IMR-90 (cell line): Measurements from ENCODE around the gene TMC8. TPM values are rescaled to one million over a fixed set of nuclear protein-coding genes. Genes with fewer than 3 reads are reported as not detected.
A peak's percentile ranks its signal among the peaks of the same experiment; 100 is the strongest.

Source experiments
- ATAC-seq: fragments of 200-7000 bp; cut with Tn5 transposase; 2 replicates; pipeline ENCODE4 v1.9.1; 2020; ENCODE audit warnings: low read depth, mild to moderate bottlenecking, moderate library complexity
- BruUV-seq: library from RNA; stranded (reverse); fragments of 400-500 nt; replicated peaks from 2 replicates; lab custom pipeline; 2021; lab: Mats Ljungman, UMichigan
- CTCF ChIA-PET: fragments of 300-600 bp; formaldehyde crosslinking; extraction: SDS; loops from one replicate; lab custom pipeline; 2021; ENCODE audit warnings: antibody characterized with exemption; lab: Yijun Ruan, JAX
- POLR2A ChIA-PET: fragments of 300-600 bp; sonication (Branson Sonifier 250); formaldehyde crosslinking; loops from one replicate; lab custom pipeline; 2022; ENCODE audit warnings: antibody characterized with exemption; ENCODE audit not compliant: unreplicated experiment; lab: Charles Lee
- DNase-seq: peaks from one replicate; pipeline ENCODE4 v3.0.0; 2013
- H2AFZ ChIP-seq: replicated peaks from 2 replicates; pipeline ENCODE3; 2013; ENCODE audit warnings: low read length, mild to moderate bottlenecking; ENCODE audit not compliant: poor library complexity
- H2AK5ac ChIP-seq: 2 replicates; pipeline ENCODE4 v1.6.1; 2013; ENCODE audit warnings: low read depth, low read length, inconsistent platforms
- H2AK9ac ChIP-seq: replicated peaks from 2 replicates; pipeline ENCODE3; 2013; ENCODE audit warnings: mild to moderate bottlenecking, low read depth, low read length, moderate library complexity; ENCODE audit not compliant: poor library complexity
- H2BK120ac ChIP-seq: 2 replicates; pipeline ENCODE4 v1.6.1; 2013; ENCODE audit warnings: low read depth, low read length, inconsistent platforms
- H2BK15ac ChIP-seq: 3 replicates; pipeline ENCODE4 v1.6.1; 2013; ENCODE audit warnings: low read depth, low read length, inconsistent platforms
- H2BK20ac ChIP-seq: 2 replicates; pipeline ENCODE4 v1.6.1; 2013; ENCODE audit warnings: low read depth, mild to moderate bottlenecking, inconsistent platforms, low read length, moderate library complexity
- H2BK5ac ChIP-seq: 2 replicates; pipeline ENCODE4 v1.6.1; 2013; ENCODE audit warnings: mild to moderate bottlenecking, low read depth, low read length, inconsistent platforms; ENCODE audit not compliant: poor library complexity, severe bottlenecking
- H3K14ac ChIP-seq: replicated peaks from 2 replicates; pipeline ENCODE4 v1.6.1; 2013; ENCODE audit warnings: low read depth, low read length, inconsistent platforms
- H3K18ac ChIP-seq: 2 replicates; pipeline ENCODE4 v1.6.1; 2013; ENCODE audit warnings: low read depth, low read length, control low read depth
- H3K23ac ChIP-seq: 2 replicates; pipeline ENCODE4 v1.6.1; 2013; ENCODE audit warnings: low read depth, low read length, inconsistent platforms
- H3K27ac ChIP-seq: 2 replicates; pipeline ENCODE4 v1.5.1; 2013; ENCODE audit warnings: mild to moderate bottlenecking, control low read depth, low read length; ENCODE audit not compliant: insufficient read depth
- H3K27me3 ChIP-seq: 2 replicates; pipeline ENCODE4 v1.6.1; 2013; ENCODE audit warnings: low read length; ENCODE audit not compliant: control insufficient read depth, insufficient read depth
- H3K36me3 ChIP-seq: 2 replicates; pipeline ENCODE4 v1.6.1; 2013; ENCODE audit warnings: low read length, mixed read lengths; ENCODE audit not compliant: control insufficient read depth, insufficient read depth
- H3K4ac ChIP-seq: 2 replicates; pipeline ENCODE4 v1.6.1; 2013; ENCODE audit warnings: low read depth, low read length, inconsistent platforms
- H3K4me1 ChIP-seq: 2 replicates; pipeline ENCODE4 v1.6.1; 2013; ENCODE audit warnings: low read length, mixed read lengths; ENCODE audit not compliant: control insufficient read depth, insufficient read depth
- H3K4me2 ChIP-seq: 2 replicates; pipeline ENCODE4 v1.6.1; 2013; ENCODE audit warnings: low read depth, mild to moderate bottlenecking, control low read depth, low read length, moderate library complexity
- H3K4me3 ChIP-seq: 2 replicates; pipeline ENCODE4 v1.5.1; 2013; ENCODE audit warnings: low read depth, mild to moderate bottlenecking, control low read depth, low read length, moderate library complexity; ENCODE audit not compliant: insufficient read depth
- H3K56ac ChIP-seq: 2 replicates; pipeline ENCODE4 v1.6.1; 2013; ENCODE audit warnings: low read length, inconsistent platforms; ENCODE audit not compliant: insufficient read depth; ENCODE audit errors: extremely low read depth
- H3K79me1 ChIP-seq, 2 experiments: 2 replicates each; pipeline ENCODE4 v1.6.1; 2013; ENCODE audit warnings: low read length in 2 of 2, inconsistent platforms in 1 of 2, low read depth in 1 of 2
- H3K9ac ChIP-seq: 2 replicates; pipeline ENCODE4 v1.6.1; 2013; ENCODE audit warnings: low read depth, low read length, control low read depth
- H3K9me1 ChIP-seq: 2 replicates; pipeline ENCODE4 v1.6.1; 2013; ENCODE audit warnings: low read length, inconsistent platforms; ENCODE audit not compliant: insufficient read depth
- H3K9me3 ChIP-seq: 2 replicates; pipeline ENCODE4 v1.6.1; 2013; ENCODE audit warnings: low read length; ENCODE audit not compliant: control insufficient read depth, insufficient read depth
- H4K20me1 ChIP-seq: 2 replicates; pipeline ENCODE4 v1.6.1; 2013; ENCODE audit warnings: low read length, inconsistent platforms; ENCODE audit not compliant: insufficient read depth
- H4K5ac ChIP-seq: 2 replicates; pipeline ENCODE4 v1.6.1; 2013; ENCODE audit warnings: mild to moderate bottlenecking, low read depth, low read length, control low read depth
- H4K8ac ChIP-seq, 2 experiments: 2 replicates each; pipeline ENCODE4 v1.6.1; 2013; ENCODE audit warnings: low read depth in 2 of 2, low read length in 2 of 2, control low read depth in 1 of 2, inconsistent platforms in 1 of 2
- H4K91ac ChIP-seq: 2 replicates; pipeline ENCODE4 v1.6.1; 2013; ENCODE audit warnings: low read depth, low read length, inconsistent platforms; ENCODE audit not compliant: insufficient read depth
- BHLHE40 ChIP-seq: fragments of 150-350 bp; IDR thresholded peaks from 2 replicates; pipeline ENCODE4 v1.6.1; 2016; ENCODE audit warnings: mild to moderate bottlenecking, low read depth, low read length
- CEBPB ChIP-seq: IDR thresholded peaks from 2 replicates; pipeline ENCODE4 v1.6.1; 2012; ENCODE audit warnings: low read depth, low read length, improper control_type of control experiment
- CHD1 ChIP-seq: IDR thresholded peaks from 2 replicates; pipeline ENCODE4 v1.6.1; 2012; ENCODE audit warnings: low read depth, low read length, improper control_type of control experiment
- FOS ChIP-seq: fragments of 150-350 bp; IDR thresholded peaks from 2 replicates; pipeline ENCODE4 v1.6.1; 2016; ENCODE audit warnings: low read depth, low read length
- MAFK ChIP-seq: IDR thresholded peaks from 2 replicates; pipeline ENCODE4 v1.6.1; 2012; ENCODE audit warnings: low read depth, low read length, improper control_type of control experiment
- MXI1 ChIP-seq: IDR thresholded peaks from 2 replicates; pipeline ENCODE4 v1.6.1; 2012; ENCODE audit warnings: low read depth, mild to moderate bottlenecking, low read length, moderate library complexity, borderline replicate concordance
- POLR2A ChIP-seq: IDR thresholded peaks from 2 replicates; pipeline ENCODE4 v1.6.1; 2012; ENCODE audit warnings: mild to moderate bottlenecking, low read depth, low read length
- RAD21 ChIP-seq: IDR thresholded peaks from 2 replicates; pipeline ENCODE4 v1.6.1; 2012; ENCODE audit warnings: low read length, improper control_type of control experiment
- RCOR1 ChIP-seq: IDR thresholded peaks from 2 replicates; pipeline ENCODE4 v1.6.1; 2012; ENCODE audit warnings: mild to moderate bottlenecking, low read length, improper control_type of control experiment; ENCODE audit not compliant: insufficient replicate concordance
- RFX5 ChIP-seq: IDR thresholded peaks from 2 replicates; pipeline ENCODE4 v1.8.0; 2012; ENCODE audit warnings: low read depth, mild to moderate bottlenecking, low read length, moderate library complexity
- WGBS, 2 experiments: methylation state at CpG; one replicate each; pipeline versions ENCODE4 v1.1.5 to v1.1.7; 2013; ENCODE audit warnings: missing lambda C conversion rate in 2 of 2; ENCODE audit not compliant: insufficient read length in 1 of 2; ENCODE audit errors: extremely low coverage in 2 of 2; 5-methylcytosine and 5-hydroxymethylcytosine counted together
- dilution Hi-C: fragments of 300-500 bp; cut with HindIII; formaldehyde crosslinking; loops from one replicate; pipeline ENCODE4 v1.14.3; 2018; ENCODE audit warnings: low sequenced_read_pairs; ENCODE audit not compliant: unreplicated experiment
- in situ Hi-C: fragments of 300-500 bp; cut with MboI; formaldehyde crosslinking; loops from 3 replicates; pipeline ENCODE4 v1.14.3; 2019; ENCODE audit warnings: low sequenced_read_pairs, inconsistent platforms, mixed read lengths
- intact Hi-C: fragments of 100-400 bp; cut with micrococcal nuclease; formaldehyde crosslinking; loops from 2 replicates; pipeline ENCODE4 v1.10.0; 2022
- polyA plus RNA-seq, 3 experiments: library from polyadenylated mRNA; depleted of rRNA; stranded (reverse); fragments of >200 nt; gene quantifications; 2 replicates each; pipeline ENCODE4 v1.2.3, GENCODE V29; 2012; ENCODE audit warnings: low replicate concordance in 1 of 3
- total RNA-seq: library from RNA; depleted of rRNA; stranded (reverse); fragments of >200 nt; gene quantifications from 2 replicates; pipeline ENCODE4 v1.2.3, GENCODE V29; 2012
- TF ChIP-seq, protein P1 (sequence below): fragments of 150-350 bp; IDR thresholded peaks from 2 replicates; pipeline ENCODE4 v1.6.1; 2016; ENCODE audit warnings: low read depth, mild to moderate bottlenecking, low read length, moderate library complexity, borderline replicate concordance

TMC8 gene
- total and polyA plus RNA-seq, 2 of the 4 experiments (the other 2 are of a cell fraction) = not detected

GRCh38 chr17:78122216-78122930 is 8.2 kb upstream of the TMC8 start:
- Histone ChIP-seq H4K20me1 (no peaks in the 10 kb centered on the region; the same call in 1 of the 2 replicates), H4K8ac (no peak overlapping the region), H3K27ac (no peak overlapping the region), H2BK5ac (no peak overlapping the region), H2AK5ac (no peak overlapping the region), H3K4me1 (no peaks in the 10 kb centered on the region), H2BK20ac (no peak overlapping the region), H3K9me1 (no peaks in the 10 kb centered on the region), H3K4me3 (no peak overlapping the region), H3K18ac (no peak overlapping the region), H3K56ac (no peak overlapping the region), H2AK9ac (peak overlapping the region; percentile 5), H3K4ac (no peak overlapping the region), H3K9ac (no peak overlapping the region), H3K27me3 (peaks cover 12% of the 10 kb centered on the region), H3K4me2 (no peak overlapping the region), H2AFZ (no peak overlapping the region), H3K79me1 (no peaks in the 10 kb centered on the region), H4K5ac (no peak overlapping the region), H3K36me3 (no peaks in the 10 kb centered on the region), H4K91ac (no peak overlapping the region), H2BK15ac (no peak overlapping the region), H2BK120ac (no peak overlapping the region), H3K23ac (no peak overlapping the region), H3K9me3 (no peaks in the 10 kb centered on the region), H3K14ac (no peak overlapping the region)
- ATAC-seq (no peak), DNase-seq (no peak)
- no TSS peak for BruUV-seq
- 85% methylated on average over 10 of the region's 23 CpGs; no CpG with 5 or more reads in 1 of the 2 experiments for WGBS, 2 experiments
- intact Hi-C loops = no loop called here
- CTCF ChIA-PET = interaction anchor here (0.9 kb wide), 1 partner anchor 55 kb away, joined by 3 read pairs; no protein-coding TSS in a partner anchor
- POLR2A ChIA-PET = no interaction called here
- TF ChIP-seq RCOR1 (no peak), CEBPB (no peak), RFX5 (no peak), FOS (no peak), CHD1 (no peak), MAFK (no peak), BHLHE40 (no peak), RAD21 (no peak), POLR2A (no peak), MXI1 (no peak)
- TF ChIP-seq, protein P1, sequence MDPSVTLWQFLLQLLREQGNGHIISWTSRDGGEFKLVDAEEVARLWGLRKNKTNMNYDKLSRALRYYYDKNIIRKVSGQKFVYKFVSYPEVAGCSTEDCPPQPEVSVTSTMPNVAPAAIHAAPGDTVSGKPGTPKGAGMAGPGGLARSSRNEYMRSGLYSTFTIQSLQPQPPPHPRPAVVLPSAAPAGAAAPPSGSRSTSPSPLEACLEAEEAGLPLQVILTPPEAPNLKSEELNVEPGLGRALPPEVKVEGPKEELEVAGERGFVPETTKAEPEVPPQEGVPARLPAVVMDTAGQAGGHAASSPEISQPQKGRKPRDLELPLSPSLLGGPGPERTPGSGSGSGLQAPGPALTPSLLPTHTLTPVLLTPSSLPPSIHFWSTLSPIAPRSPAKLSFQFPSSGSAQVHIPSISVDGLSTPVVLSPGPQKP = no peak
- dilution Hi-C loops = no loop called here
- in situ Hi-C loops = no loop called here
